GM12801 (cell line): ENCODE data around the gene SLC25A42.

Experiments
- TF ChIP-seq, protein P1 (sequence below): IDR thresholded peaks from one replicate; pipeline ENCODE4 v1.5.1; 2011; ENCODE audit warnings: control low read depth; ENCODE audit not compliant: insufficient read length; ENCODE audit errors: extremely low read depth

SLC25A42 gene, protein sequence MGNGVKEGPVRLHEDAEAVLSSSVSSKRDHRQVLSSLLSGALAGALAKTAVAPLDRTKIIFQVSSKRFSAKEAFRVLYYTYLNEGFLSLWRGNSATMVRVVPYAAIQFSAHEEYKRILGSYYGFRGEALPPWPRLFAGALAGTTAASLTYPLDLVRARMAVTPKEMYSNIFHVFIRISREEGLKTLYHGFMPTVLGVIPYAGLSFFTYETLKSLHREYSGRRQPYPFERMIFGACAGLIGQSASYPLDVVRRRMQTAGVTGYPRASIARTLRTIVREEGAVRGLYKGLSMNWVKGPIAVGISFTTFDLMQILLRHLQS

DNA sequence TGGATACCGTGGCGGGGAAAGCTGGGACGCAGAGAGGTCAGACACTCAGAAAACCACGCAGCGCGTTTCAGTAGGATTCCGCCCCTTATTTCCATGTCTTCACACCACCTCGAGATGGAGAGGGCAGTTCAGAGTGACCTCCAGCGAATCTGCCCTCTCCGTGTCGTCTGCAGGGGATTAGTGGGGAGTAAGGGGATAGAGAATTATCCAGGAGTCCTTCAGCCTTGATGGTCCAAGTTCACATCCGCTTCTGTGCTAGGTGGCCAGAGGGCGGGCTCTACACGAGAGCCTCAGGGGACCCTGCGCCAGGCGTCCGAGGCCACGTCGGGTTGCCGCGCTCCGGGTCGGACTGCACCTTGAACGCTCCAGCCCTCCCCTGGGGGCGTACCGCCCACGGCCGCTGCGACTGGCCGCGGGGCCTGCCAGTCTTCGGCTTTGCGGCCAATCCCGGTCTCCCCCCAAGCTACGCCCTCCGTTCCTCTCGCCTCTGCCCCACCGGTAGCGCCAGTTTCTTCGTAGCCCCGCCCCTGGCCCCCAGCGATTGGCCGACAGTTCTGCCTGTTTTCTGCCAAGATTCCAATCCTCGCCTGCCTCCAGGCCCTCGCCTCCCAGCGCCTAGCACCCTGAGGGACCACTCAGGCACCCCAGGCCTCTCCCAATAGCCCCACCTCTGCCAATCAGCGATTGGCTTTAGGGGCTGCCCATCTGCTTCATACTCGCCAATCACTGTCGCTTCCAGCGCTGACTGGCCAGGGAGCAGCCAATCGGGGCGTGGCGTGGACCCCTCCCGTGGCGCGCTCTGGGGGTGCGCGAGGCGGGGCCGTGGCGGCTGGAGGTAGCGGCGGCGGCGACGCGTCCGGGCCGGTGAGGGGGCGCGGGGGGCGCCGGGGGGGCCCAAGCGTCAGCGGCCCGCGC lies at the start of gene SLC25A42:
SLC25A42 (plus strand) TSS at position 812 of the 915 bp plus-strand sequence. CDS start 32,131 bp downstream, outside the sequence.
- TF ChIP-seq, protein P1, sequence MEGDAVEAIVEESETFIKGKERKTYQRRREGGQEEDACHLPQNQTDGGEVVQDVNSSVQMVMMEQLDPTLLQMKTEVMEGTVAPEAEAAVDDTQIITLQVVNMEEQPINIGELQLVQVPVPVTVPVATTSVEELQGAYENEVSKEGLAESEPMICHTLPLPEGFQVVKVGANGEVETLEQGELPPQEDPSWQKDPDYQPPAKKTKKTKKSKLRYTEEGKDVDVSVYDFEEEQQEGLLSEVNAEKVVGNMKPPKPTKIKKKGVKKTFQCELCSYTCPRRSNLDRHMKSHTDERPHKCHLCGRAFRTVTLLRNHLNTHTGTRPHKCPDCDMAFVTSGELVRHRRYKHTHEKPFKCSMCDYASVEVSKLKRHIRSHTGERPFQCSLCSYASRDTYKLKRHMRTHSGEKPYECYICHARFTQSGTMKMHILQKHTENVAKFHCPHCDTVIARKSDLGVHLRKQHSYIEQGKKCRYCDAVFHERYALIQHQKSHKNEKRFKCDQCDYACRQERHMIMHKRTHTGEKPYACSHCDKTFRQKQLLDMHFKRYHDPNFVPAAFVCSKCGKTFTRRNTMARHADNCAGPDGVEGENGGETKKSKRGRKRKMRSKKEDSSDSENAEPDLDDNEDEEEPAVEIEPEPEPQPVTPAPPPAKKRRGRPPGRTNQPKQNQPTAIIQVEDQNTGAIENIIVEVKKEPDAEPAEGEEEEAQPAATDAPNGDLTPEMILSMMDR: no peak

DNA sequence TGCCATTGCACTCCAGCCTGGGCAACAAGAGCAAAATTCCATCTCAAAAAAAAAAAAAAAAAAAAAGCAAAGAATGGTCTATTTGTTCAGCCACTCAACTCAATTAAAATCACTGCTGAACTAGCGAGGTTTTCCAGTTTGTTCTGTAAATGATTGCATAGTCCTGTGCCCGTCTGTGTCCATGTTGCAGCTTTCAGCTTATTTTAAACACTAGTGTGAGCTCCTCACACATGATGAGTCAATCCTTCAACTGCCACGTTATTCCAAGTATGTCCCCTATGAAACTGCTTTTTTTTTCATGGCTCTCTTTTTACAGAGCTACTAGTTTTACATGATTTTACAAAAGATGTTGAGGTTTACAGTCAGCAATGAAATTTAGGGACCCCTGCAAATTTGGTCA lies 42.7 kb upstream of the SLC25A42 start:
- TF ChIP-seq, protein P1: no peak

DNA sequence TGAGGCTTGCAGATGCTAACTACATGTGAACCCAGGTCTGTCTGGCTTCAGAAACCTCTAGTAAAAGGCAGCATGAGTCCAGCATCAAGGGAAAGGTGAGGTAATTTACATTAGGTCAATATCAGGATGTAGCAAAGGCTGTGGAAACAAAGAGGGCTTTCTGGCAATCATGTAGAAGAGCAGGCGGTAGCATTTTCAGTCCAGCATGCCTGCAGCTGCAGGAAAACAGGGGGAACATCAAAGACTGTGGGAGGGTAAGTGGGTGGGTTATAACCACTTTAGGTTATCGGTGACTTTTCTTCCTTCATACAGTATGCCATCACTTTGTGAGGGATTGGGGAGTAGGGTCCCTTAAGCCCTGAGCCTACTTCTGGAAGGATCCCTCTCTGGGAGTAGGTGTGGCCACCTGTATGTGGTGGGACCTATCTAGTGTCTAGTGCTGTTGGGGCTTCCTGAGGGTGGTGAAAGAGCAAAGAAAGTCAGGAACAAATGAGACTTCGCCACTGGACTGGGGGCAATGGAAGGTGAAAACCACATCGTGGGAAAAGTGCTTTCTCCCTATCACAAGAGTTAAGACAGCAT lies 41.3 kb upstream of the SLC25A42 start:
- TF ChIP-seq, protein P1: no peak

DNA sequence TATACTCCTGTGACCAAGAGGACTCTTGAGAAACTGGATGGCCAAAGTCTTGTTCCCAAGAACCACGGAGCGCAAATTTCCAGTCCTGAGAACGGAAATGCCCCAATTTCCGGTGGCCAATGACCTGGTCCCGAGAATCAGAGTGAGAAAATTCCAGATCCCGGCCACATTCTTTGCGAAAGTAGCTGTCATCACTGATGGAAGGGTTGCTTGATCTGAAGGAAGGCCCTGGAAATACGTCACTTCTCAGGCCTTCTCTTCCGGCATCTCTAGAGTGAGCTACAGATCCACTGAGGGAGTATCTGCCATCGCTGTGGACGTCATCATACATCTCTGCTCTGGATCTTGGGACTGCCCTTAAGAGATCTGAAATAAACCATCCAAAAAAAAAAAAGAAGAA lies 37.9 kb upstream of the SLC25A42 start:
- TF ChIP-seq, protein P1: no peak

DNA sequence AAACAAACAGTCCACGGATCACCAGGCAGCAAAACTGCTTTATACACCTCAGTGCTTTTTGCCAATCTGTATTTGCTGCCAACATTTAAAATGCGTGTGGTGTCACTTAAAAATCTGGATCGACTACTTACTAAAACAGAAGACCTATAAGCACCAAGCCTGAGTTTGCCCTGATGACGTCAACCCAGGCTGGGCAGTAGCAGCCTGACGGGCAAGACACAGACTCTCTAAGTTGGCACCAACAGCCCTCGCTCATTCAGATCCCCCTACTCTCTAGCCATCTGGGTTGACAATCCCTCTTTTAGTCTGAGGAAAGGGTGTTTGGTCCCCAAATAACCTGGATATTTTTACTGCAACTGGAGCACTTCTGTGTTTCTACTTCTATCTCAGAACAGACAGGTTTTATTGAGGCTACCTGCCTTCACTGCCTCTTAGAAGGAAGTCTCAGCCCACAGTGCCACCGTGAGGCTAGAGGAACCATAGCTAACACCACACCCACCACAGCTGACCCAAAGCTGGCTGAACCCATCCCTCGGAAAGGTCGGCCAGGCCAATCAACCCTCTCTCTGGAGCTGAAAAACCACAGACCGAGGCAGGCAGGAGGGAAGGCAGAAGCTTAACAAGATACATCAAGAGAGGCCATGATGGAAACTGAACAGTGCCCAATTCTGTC lies 37.4 kb upstream of the SLC25A42 start:
- TF ChIP-seq, protein P1: no peak

DNA sequence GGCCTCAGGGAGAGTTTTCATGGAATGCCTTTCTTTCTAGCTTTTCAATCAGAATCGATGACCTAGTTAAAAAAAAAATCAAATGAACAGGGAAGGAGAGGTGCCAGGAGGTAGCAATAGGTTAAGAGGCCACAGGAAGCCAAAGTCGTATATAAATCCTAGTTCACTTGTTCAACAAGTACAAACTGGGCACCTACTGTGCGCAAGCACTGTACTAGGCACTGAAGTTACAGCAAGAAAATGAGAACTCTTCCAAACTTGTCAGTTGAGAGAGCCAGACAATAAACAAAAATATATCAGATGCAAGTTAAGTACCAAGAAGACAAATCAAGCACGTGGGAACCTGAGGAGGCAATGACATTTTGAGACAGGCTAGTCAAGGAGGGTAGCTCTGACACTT lies 36.6 kb upstream of the SLC25A42 start:
- TF ChIP-seq, protein P1: no peak

DNA sequence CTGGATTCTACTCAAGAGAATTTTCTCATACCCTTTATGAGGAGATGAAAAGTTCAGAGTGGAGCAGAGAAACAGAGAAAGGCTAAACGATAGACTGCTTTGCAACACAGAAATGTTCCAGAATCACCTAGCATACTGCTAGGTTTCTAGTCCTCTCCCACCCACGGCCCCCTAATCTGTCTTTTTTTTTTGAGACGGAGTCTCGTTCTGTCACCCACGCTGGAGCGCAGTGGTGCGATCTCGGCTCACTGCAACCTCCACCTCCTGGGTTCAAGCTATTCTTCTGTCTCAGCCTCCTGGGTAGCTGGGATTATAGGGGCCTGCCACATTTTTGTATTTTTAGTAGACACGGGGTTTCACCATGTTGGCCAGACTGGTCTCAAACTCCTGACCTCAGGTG lies 35.3 kb upstream of the SLC25A42 start:
- TF ChIP-seq, protein P1: no peak
